Measurements from ENCODE around the gene PDGFB. TPM values are rescaled to one million over a fixed set of nuclear protein-coding genes. Genes with fewer than 3 reads are reported as not detected.

Gene PDGFB
- total RNA-seq, 3 donors from 2014 or later (not counting 1 experiment from before 2014, with no cell fraction given): 0.28 to 1.2 (median 0.31) TPM

DNA sequence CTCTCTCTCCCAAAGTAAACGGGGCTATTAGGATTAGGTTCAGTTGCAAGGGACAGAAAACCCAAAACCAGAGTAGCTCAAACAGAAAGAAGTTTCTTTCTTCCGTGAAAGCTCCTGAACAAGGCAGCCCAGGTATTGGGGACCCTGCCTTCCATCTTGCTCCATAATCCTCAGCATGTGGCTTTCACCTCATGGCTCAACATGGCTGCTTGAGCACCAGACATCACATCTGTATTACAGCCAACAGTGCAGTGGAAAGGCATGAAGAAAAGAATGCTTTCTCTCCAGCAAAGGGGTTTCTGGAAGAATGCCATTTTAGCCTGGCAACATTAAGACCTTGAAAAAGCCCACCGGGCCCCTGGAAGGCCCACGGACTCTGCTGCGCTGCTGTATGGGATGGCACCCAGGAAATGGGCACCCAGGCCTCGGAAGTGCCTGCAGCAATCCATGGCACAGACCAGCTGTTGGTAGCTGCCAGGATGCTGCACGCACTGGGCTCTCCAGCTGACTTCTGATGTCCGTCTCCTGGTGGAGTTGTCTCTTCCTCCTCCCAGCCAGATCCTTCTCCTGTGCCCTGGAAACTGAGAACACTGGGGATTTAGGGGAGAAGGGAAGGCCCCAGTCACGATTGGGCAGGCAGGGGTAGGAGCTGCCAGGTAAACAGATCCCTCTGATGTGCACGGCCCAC, 22.6 kb downstream of the PDGFB start:
- WGBS (ENCODE audit: insufficient coverage): 89% methylated on average over 10 of the region's 10 CpGs
- Histone ChIP-seq H3K27ac (ENCODE audit: low read length) (no peak overlapping the region), H3K27me3 (ENCODE audit: control insufficient read depth, insufficient read depth, low read length) (peaks cover 13% of the 10 kb centered on the region), H3K9me3 (ENCODE audit: control insufficient read depth, insufficient read depth, low read length) (peaks cover 4% of the 10 kb centered on the region), H3K4me1 (ENCODE audit: control insufficient read depth, insufficient read depth, low read length) (peaks cover 7% of the 10 kb centered on the region), H3K4me3 (ENCODE audit: low read length) (no peak overlapping the region), H3K36me3 (ENCODE audit: control insufficient read depth, insufficient read depth, low read length) (no peaks in the 10 kb centered on the region)
- no peak for DNase-seq
- H3K4me3 Mint-ChIP-seq: no peak overlapping the region
- TF ChIP-seq, protein P1, sequence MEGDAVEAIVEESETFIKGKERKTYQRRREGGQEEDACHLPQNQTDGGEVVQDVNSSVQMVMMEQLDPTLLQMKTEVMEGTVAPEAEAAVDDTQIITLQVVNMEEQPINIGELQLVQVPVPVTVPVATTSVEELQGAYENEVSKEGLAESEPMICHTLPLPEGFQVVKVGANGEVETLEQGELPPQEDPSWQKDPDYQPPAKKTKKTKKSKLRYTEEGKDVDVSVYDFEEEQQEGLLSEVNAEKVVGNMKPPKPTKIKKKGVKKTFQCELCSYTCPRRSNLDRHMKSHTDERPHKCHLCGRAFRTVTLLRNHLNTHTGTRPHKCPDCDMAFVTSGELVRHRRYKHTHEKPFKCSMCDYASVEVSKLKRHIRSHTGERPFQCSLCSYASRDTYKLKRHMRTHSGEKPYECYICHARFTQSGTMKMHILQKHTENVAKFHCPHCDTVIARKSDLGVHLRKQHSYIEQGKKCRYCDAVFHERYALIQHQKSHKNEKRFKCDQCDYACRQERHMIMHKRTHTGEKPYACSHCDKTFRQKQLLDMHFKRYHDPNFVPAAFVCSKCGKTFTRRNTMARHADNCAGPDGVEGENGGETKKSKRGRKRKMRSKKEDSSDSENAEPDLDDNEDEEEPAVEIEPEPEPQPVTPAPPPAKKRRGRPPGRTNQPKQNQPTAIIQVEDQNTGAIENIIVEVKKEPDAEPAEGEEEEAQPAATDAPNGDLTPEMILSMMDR (IDR thresholded peaks at IDR 0.05): no peak
- intact Hi-C loops (cut with micrococcal nuclease): no loop called here
- no peak overlapping the region for H3K27ac Mint-ChIP-seq
- H3K36me3 Mint-ChIP-seq: no peaks in the 10 kb centered on the region
- no peaks in the 10 kb centered on the region for H3K9me3 Mint-ChIP-seq
- ATAC-seq: no peak
- peaks cover 9 to 11% of the 10 kb centered on the region in 2 donors for H3K4me1 Mint-ChIP-seq
- peaks cover 13 to 43% of the 10 kb centered on the region in 2 donors for H3K27me3 Mint-ChIP-seq (ENCODE audit: low read depth in 2 of 2)

DNA sequence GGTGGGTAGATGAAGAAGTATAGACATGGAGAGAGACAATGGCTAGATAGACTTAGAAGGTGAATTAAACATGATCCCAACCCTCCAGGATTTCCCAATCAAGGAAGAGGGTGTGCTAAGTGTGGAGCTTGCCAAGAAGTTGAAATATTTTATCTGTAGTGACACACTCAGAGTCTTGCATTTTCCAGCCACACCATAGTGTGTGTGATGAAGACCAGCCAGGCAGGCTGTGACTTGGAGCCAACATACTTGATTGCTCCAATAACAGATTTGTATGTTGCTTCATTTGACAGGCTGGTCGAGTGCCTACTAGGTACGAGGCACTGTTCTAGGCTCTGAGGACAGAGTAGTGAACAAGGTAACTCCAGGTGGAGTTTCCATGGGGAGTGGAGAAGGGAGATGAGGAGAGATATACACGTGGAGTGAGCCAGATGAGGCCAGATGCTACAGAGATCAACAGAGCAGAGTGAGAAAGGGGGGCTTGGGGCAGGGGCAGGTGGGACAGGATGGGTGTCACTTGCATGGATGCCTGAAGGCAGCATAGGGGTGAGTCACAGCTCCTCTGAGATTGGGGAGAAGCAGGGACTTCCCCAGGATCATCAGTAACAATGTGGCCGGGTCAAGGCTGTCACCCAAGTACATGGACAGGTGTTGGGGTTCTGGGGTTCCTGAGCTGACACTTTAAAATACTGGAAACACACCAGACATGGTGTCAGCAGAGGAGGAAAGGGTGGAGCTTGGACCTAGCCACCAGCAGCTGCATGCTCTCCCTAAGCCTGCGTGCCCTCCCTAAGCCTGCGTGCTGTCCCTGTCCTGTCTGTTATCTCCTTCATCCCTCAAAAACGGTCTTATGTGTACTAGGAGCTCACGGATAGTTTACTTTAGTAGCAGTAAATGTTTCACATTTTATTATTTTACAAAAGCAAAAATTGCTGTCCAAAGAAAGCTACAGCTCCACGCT, 23.6 kb downstream of the PDGFB start:
- TF ChIP-seq, protein P1 (IDR thresholded peaks at IDR 0.05): no peak
- Mint-ChIP-seq H3K36me3 (no peaks in the 10 kb centered on the region), H3K4me1 (peaks cover 9 to 11% of the 10 kb centered on the region in 2 donors), H3K4me3 (no peak overlapping the region), H3K9me3 (no peaks in the 10 kb centered on the region), H3K27me3 (ENCODE audit: low read depth in 2 of 2) (peaks cover 13 to 48% of the 10 kb centered on the region in 2 donors), H3K27ac (no peak overlapping the region)
- intact Hi-C loops (cut with micrococcal nuclease): no loop called here
- no peak for DNase-seq
- Histone ChIP-seq H3K9me3 (ENCODE audit: control insufficient read depth, insufficient read depth, low read length) (peaks cover 4% of the 10 kb centered on the region), H3K27me3 (ENCODE audit: control insufficient read depth, insufficient read depth, low read length) (peaks cover 13% of the 10 kb centered on the region), H3K36me3 (ENCODE audit: control insufficient read depth, insufficient read depth, low read length) (no peaks in the 10 kb centered on the region), H3K4me1 (ENCODE audit: control insufficient read depth, insufficient read depth, low read length) (peaks cover 7% of the 10 kb centered on the region), H3K4me3 (ENCODE audit: low read length) (no peak overlapping the region), H3K27ac (ENCODE audit: low read length) (no peak overlapping the region)
- ATAC-seq: peak in 1 of 3 donors; percentile 41
- WGBS (ENCODE audit: insufficient coverage): 76% methylated on average over 8 of the region's 9 CpGs

DNA sequence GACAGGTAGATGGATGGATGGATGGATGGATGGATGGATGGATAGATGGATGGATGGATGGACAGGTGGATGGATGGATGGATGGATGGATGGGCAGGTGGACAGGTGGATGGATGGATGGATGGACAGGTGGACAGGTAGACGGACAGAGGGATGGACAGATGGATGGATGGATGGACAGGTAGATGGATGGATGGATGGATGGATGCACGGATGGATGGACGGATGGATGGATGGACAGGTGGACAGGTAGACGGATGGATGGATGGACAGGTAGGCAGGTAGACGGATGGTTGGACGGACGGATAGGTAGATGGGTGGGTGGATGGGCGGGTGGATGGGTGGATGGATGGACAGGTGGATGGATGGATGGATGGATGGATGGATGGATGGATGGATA, 24.3 kb downstream of the PDGFB start:
- Histone ChIP-seq H3K27me3 (ENCODE audit: control insufficient read depth, insufficient read depth, low read length) (peaks cover 13% of the 10 kb centered on the region), H3K27ac (ENCODE audit: low read length) (no peak overlapping the region), H3K4me3 (ENCODE audit: low read length) (no peak overlapping the region), H3K4me1 (ENCODE audit: control insufficient read depth, insufficient read depth, low read length) (peaks cover 10% of the 10 kb centered on the region), H3K36me3 (ENCODE audit: control insufficient read depth, insufficient read depth, low read length) (no peaks in the 10 kb centered on the region), H3K9me3 (ENCODE audit: control insufficient read depth, insufficient read depth, low read length) (peaks cover 4% of the 10 kb centered on the region)
- intact Hi-C loops (cut with micrococcal nuclease): no loop called here
- no peaks in the 10 kb centered on the region for H3K9me3 Mint-ChIP-seq
- H3K27me3 Mint-ChIP-seq (ENCODE audit: low read depth in 2 of 2): peaks cover 13 to 51% of the 10 kb centered on the region in 2 donors
- H3K36me3 Mint-ChIP-seq: no peaks in the 10 kb centered on the region
- TF ChIP-seq, protein P1 (IDR thresholded peaks at IDR 0.05): no peak
- H3K4me3 Mint-ChIP-seq: no peak overlapping the region
- H3K4me1 Mint-ChIP-seq: peaks cover 9 to 15% of the 10 kb centered on the region in 2 donors
- H3K27ac Mint-ChIP-seq: no peak overlapping the region
- 93% methylated on average over 8 of the region's 8 CpGs for WGBS (ENCODE audit: insufficient coverage)
- ATAC-seq: no peak
- no peak for DNase-seq
